Neuronal stem cell (in vitro differentiated cells): ENCODE results near the gene ZBTB9.

Experiments used
- DNase-seq: peaks from one replicate; pipeline ENCODE4 v3.0.0-alpha.2; 2013; ENCODE audit warnings: low spot score
- H2AFZ ChIP-seq: one replicate; pipeline ENCODE4 v1.6.1; 2013; ENCODE audit warnings: mild to moderate bottlenecking, low read length, inconsistent platforms
- H2AK5ac ChIP-seq: 2 replicates; pipeline ENCODE4 v1.6.1; 2013; ENCODE audit warnings: low read depth, mild to moderate bottlenecking, inconsistent platforms, low read length, moderate library complexity, mixed read lengths
- H2BK120ac ChIP-seq: 2 replicates; pipeline ENCODE4 v1.6.1; 2013; ENCODE audit warnings: low read depth, mild to moderate bottlenecking, inconsistent platforms, low read length, moderate library complexity, mixed read lengths
- H2BK12ac ChIP-seq: one replicate; pipeline ENCODE4 v1.6.1; 2013; ENCODE audit warnings: low read length, inconsistent platforms
- H2BK15ac ChIP-seq: 2 replicates; pipeline ENCODE4 v1.6.1; 2013; ENCODE audit warnings: mild to moderate bottlenecking, low read length, inconsistent platforms, mixed read lengths
- H2BK5ac ChIP-seq: one replicate; pipeline ENCODE4 v1.6.1; 2013; ENCODE audit warnings: inconsistent platforms, mild to moderate bottlenecking, low read length, moderate library complexity
- H3K14ac ChIP-seq: one replicate; pipeline ENCODE4 v1.6.1; 2013; ENCODE audit warnings: low read length, inconsistent platforms
- H3K18ac ChIP-seq: 2 replicates; pipeline ENCODE4 v1.6.1; 2013; ENCODE audit warnings: low read length, inconsistent platforms
- H3K23ac ChIP-seq: 2 replicates; pipeline ENCODE4 v1.6.1; 2013; ENCODE audit warnings: low read depth, mild to moderate bottlenecking, mixed read lengths, low read length, inconsistent platforms; ENCODE audit not compliant: poor library complexity
- H3K27ac ChIP-seq: replicated peaks from 3 replicates; pipeline ENCODE4 v1.5.1; 2013; ENCODE audit warnings: low read length, inconsistent platforms
- H3K27me3 ChIP-seq, 3 experiments: 2 replicates each; pipeline ENCODE4 v1.6.1; 2013; ENCODE audit warnings: low read length in 3 of 3, mild to moderate bottlenecking in 2 of 3, inconsistent platforms in 1 of 3, low read depth in 1 of 3, mixed read lengths in 1 of 3, moderate library complexity in 1 of 3; ENCODE audit not compliant: control insufficient read depth in 3 of 3, insufficient read depth in 3 of 3
- H3K36me3 ChIP-seq, 2 donors: replicated peaks in 1 of 2; 2 replicates each; pipeline ENCODE4 v1.6.1; 2013; ENCODE audit warnings: low read length in 2 of 2; ENCODE audit not compliant: control insufficient read depth in 2 of 2, insufficient read depth in 2 of 2
- H3K4ac ChIP-seq: 2 replicates; pipeline ENCODE4 v1.6.1; 2013; ENCODE audit warnings: inconsistent platforms, mild to moderate bottlenecking, low read length, moderate library complexity
- H3K4me1 ChIP-seq, 2 donors: 1 replicate in 1 of 2; 2 replicates in 1 of 2; pipeline ENCODE4 v1.6.1; 2013; ENCODE audit warnings: low read length in 2 of 2, low read depth in 1 of 2; ENCODE audit not compliant: control insufficient read depth in 2 of 2, insufficient read depth in 1 of 2
- H3K4me2 ChIP-seq: one replicate; pipeline ENCODE4 v1.6.1; 2013; ENCODE audit warnings: mild to moderate bottlenecking, low read length, inconsistent platforms; ENCODE audit not compliant: insufficient read depth, poor library complexity, severe bottlenecking
- H3K4me3 ChIP-seq, 2 donors: 2 replicates each; pipeline ENCODE4 v1.5.1; 2013; ENCODE audit warnings: low read length in 2 of 2, mild to moderate bottlenecking in 2 of 2, inconsistent platforms in 1 of 2, moderate library complexity in 1 of 2
- H3K79me1 ChIP-seq: one replicate; pipeline ENCODE4 v1.6.1; 2013; ENCODE audit warnings: low read depth, mild to moderate bottlenecking, inconsistent platforms, low read length, moderate library complexity
- H3K9ac ChIP-seq: one replicate; pipeline ENCODE4 v1.6.1; 2013; ENCODE audit warnings: mild to moderate bottlenecking, low read depth, low read length, inconsistent platforms; ENCODE audit not compliant: poor library complexity
- H3K9me3 ChIP-seq, 2 donors: replicated peaks in 1 of 2; 2 replicates each; pipeline versions ENCODE3 to v1.6.1; 2013; ENCODE audit warnings: low read length in 2 of 2, mild to moderate bottlenecking in 2 of 2, inconsistent platforms in 1 of 2, low read depth in 1 of 2, mixed read lengths in 1 of 2, moderate library complexity in 1 of 2; ENCODE audit not compliant: control insufficient read depth in 2 of 2, insufficient read depth in 1 of 2
- H4K8ac ChIP-seq: one replicate; pipeline ENCODE4 v1.6.1; 2013; ENCODE audit warnings: low read depth, mild to moderate bottlenecking, inconsistent platforms, low read length, moderate library complexity
- H4K91ac ChIP-seq: one replicate; pipeline ENCODE4 v1.6.1; 2013; ENCODE audit warnings: low read length, low read depth, mild to moderate bottlenecking, inconsistent platforms; ENCODE audit not compliant: poor library complexity
- WGBS, 2 donors: extraction: QIAGEN DNeasy Blood & Tissue Kit; methylation state at CpG; one replicate each; pipeline ENCODE4 v1.1.7; 2013; ENCODE audit warnings: missing lambda C conversion rate in 2 of 2, mixed read lengths in 1 of 2; ENCODE audit not compliant: insufficient read length in 2 of 2, insufficient replicate concordance in 1 of 2; ENCODE audit errors: extremely low coverage in 2 of 2; 5-methylcytosine and 5-hydroxymethylcytosine counted together

Gene ZBTB9

GRCh38 chr6:33490621-33491020 is 36.2 kb downstream of the ZBTB9 start:
- Histone ChIP-seq H2AK5ac (peak overlapping the region; percentile 63), H4K8ac (no peak overlapping the region), H2BK15ac (no peak overlapping the region), H2BK12ac (no peak overlapping the region), H3K4me1 (peaks cover 0 to 2% of the 10 kb centered on the region in 2 donors), H3K4ac (peak overlapping the region; percentile 84), H3K4me2 (no peak overlapping the region), H3K9ac (no peak overlapping the region), H3K4me3 (peak overlapping the region in 1 of 2 donors; percentile 6), H3K14ac (peak overlapping the region; percentile 21), H2BK120ac (no peak overlapping the region), H3K36me3 (no peaks in the 10 kb centered on the region), H3K27ac (no peak overlapping the region), H3K27me3 (no peaks in the 10 kb centered on the region), H2AFZ (peak overlapping the region; percentile 54), H3K23ac (peak overlapping the region; percentile 98), H4K91ac (no peak overlapping the region), H2BK5ac (no peak overlapping the region), H3K79me1 (peaks cover 1% of the 10 kb centered on the region), H3K9me3 (no peaks in the 10 kb centered on the region), H3K18ac (peak overlapping the region; percentile 92)
- WGBS, 2 donors, result no CpG with 5 or more reads among the region's 6 CpGs
- no peak for DNase-seq

GRCh38 chr6:33492093-33492492 is 37.7 kb downstream of the ZBTB9 start:
- WGBS, 2 donors, result no CpG with 5 or more reads among the region's 4 CpGs
- no peak overlapping the region for H3K9ac ChIP-seq
- H2BK5ac ChIP-seq, result no peak overlapping the region
- H4K91ac ChIP-seq, result no peak overlapping the region
- no peak overlapping the region for H3K23ac ChIP-seq
- no peak overlapping the region for H2BK120ac ChIP-seq
- no peak overlapping the region for H2AK5ac ChIP-seq
- H3K14ac ChIP-seq, result no peak overlapping the region
- H3K4me1 ChIP-seq, result peaks cover 0 to 2% of the 10 kb centered on the region in 2 donors
- no peaks in the 10 kb centered on the region for H3K36me3 ChIP-seq
- no peaks in the 10 kb centered on the region for H3K9me3 ChIP-seq
- H2BK12ac ChIP-seq, result no peak overlapping the region
- no peak overlapping the region for H3K4ac ChIP-seq
- H3K4me3 ChIP-seq, result no peak overlapping the region
- no peak overlapping the region for H3K4me2 ChIP-seq
- no peaks in the 10 kb centered on the region for H3K27me3 ChIP-seq
- peaks cover 1% of the 10 kb centered on the region for H3K79me1 ChIP-seq
- no peak for DNase-seq
- H2BK15ac ChIP-seq, result no peak overlapping the region
- no peak overlapping the region for H3K18ac ChIP-seq
- H2AFZ ChIP-seq, result no peak overlapping the region
- no peak overlapping the region for H4K8ac ChIP-seq
- no peak overlapping the region for H3K27ac ChIP-seq

- Histone ChIP-seq H2BK15ac (no peak overlapping the region), H3K27ac (no peak overlapping the region), H3K9ac (no peak overlapping the region), H3K79me1 (no peaks in the 10 kb centered on the region), H3K9me3 (no peaks in the 10 kb centered on the region), H3K4me1 (no peaks in the 10 kb centered on the region), H2BK5ac (no peak overlapping the region), H3K14ac (no peak overlapping the region), H2BK12ac (no peak overlapping the region), H4K91ac (no peak overlapping the region), H3K4me3 (no peak overlapping the region), H3K4me2 (no peak overlapping the region), H2BK120ac (no peak overlapping the region), H3K18ac (no peak overlapping the region), H3K36me3 (no peaks in the 10 kb centered on the region), H2AFZ (no peak overlapping the region), H3K27me3 (no peaks in the 10 kb centered on the region), H2AK5ac (no peak overlapping the region), H3K23ac (no peak overlapping the region), H4K8ac (no peak overlapping the region), H3K4ac (no peak overlapping the region)
- no CpG with 5 or more reads among the region's 7 CpGs for WGBS, 2 donors
- no peak for DNase-seq
Measured at GRCh38 chr6:33497157-33497556, 42.8 kb downstream of the ZBTB9 start.

- no peak overlapping the region for H4K8ac ChIP-seq
- peak overlapping the region; percentile 65 for H3K23ac ChIP-seq
- WGBS, 2 donors, result no CpG with 5 or more reads among the region's 23 CpGs
- H2AFZ ChIP-seq, result no peak overlapping the region
- no peak overlapping the region for H3K14ac ChIP-seq
- peaks cover 3 to 4% of the 10 kb centered on the region in 2 donors for H3K9me3 ChIP-seq
- no peaks in the 10 kb centered on the region for H3K36me3 ChIP-seq
- H3K27me3 ChIP-seq, result no peaks in the 10 kb centered on the region
- H2BK5ac ChIP-seq, result no peak overlapping the region
- DNase-seq, result no peak
- H2BK12ac ChIP-seq, result no peak overlapping the region
- no peak overlapping the region for H3K4me3 ChIP-seq
- no peak overlapping the region for H4K91ac ChIP-seq
- H3K18ac ChIP-seq, result peak overlapping the region; percentile 28
- no peak overlapping the region for H2BK120ac ChIP-seq
- no peaks in the 10 kb centered on the region for H3K79me1 ChIP-seq
- H3K27ac ChIP-seq, result no peak overlapping the region
- H3K9ac ChIP-seq, result no peak overlapping the region
- no peak overlapping the region for H3K4ac ChIP-seq
- H3K4me1 ChIP-seq, result peaks cover 0 to 9% of the 10 kb centered on the region in 2 donors
- no peak overlapping the region for H3K4me2 ChIP-seq
- H2BK15ac ChIP-seq, result no peak overlapping the region
- no peak overlapping the region for H2AK5ac ChIP-seq
Measured at GRCh38 chr6:33502486-33502885, 48.1 kb downstream of the ZBTB9 start.
